ENCODE measurements around the gene FZD7.

Gene FZD7

DNA sequence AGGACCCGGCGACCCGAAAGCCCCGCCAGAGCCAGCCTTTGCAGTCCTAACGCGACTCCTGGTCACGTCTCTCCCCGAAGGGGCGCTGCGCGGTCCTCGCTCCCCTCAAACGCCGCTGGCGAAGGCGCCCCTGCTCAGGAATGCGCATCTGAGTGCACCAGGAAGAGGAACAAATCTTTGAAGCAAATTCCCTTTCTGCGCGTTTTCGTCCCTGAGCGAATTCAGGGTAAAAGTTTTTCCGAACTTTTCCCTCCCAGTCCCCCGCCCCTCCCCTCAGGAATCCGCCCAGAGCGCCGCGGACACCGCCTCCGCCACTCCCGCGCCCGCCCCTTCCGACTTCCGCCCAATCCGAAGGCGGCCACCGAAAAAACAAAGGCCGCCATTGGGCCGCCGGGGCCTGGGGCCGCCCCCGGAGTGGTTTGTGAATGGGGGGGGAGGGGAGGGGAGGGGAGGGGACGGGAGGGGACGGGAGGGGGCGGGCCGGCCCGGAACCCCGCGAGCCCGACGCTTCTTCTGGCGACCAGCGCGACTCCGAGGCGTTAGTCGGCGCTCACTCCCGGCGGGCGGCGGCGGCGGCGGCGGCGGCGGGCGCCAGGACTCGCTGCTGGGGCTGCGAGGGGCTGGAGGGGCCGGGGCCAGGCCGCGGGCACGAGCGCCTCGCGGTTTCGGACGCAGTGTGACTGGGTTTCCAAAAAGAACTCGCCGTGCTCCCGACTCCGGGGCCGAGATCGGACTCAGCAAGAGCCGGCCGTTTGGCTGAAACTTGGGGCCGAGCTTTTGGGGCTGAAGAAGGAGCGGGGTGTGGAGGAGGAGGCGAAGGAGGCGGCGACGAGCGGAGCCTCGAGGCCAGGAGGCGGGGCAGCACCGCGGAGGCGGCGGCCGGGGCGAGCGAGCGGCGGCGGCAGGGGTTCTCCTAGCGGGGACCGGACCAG is at the start of gene FZD7:
FZD7 (plus strand) TSS at position 539 of the 932 bp plus-strand sequence. CDS start 793 bp downstream, outside the sequence.
- FAIRE-seq: no peak

DNA sequence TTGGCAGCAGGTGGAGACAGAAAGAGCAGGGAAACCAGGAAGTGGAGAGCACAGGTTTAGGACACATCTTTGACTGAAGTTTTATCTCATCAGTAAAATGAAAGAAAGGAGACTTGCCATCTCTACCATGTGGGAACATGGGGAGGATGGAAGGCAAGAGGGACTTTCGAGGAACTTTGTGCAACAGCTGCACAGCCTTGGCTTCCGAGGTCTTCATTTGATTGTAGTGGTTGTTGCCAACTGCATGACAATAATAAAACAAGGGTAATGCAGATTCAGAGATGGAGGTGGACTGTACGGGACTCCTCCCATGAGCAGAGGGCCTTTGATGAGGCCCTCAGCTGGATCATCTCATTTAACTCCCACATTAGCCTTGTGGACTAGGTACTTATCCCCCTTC is 49.3 kb upstream of the FZD7 start:
- FAIRE-seq: no peak

DNA sequence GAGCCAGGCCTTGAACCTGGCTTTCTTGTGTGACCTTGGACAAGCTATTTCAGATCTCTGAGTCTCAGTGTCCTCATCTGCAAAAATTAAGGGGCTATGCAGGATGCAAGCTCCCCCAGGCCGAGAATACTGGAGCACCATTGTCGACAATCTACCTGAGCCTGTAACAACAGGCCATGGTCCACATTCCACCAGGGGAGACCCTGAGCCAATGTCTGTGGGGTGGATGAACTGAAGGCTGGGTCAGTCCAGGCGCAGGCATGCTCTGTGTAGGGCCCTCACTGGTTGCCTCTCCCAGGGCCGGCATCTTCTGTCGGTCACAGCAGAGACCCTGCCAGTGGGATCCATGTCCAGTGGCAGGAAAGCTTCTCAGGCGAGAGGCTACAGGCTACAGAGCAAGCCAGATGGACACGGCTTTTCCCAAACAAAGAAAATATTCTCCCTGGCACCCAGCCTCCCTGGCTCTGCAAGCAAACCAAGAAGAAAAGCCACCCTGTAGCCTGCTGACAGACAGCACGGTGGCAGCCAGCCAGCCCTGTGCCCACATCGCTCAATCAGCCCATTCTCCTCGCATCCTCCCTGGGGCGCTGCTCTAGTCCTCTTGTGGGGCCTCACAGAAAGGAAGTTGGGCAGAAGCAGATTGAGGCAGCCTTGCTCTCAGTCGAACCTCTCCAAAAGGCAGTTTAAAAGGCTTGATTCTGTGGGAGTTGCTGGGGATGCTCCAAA is 48.7 kb upstream of the FZD7 start:
- no peak for FAIRE-seq

DNA sequence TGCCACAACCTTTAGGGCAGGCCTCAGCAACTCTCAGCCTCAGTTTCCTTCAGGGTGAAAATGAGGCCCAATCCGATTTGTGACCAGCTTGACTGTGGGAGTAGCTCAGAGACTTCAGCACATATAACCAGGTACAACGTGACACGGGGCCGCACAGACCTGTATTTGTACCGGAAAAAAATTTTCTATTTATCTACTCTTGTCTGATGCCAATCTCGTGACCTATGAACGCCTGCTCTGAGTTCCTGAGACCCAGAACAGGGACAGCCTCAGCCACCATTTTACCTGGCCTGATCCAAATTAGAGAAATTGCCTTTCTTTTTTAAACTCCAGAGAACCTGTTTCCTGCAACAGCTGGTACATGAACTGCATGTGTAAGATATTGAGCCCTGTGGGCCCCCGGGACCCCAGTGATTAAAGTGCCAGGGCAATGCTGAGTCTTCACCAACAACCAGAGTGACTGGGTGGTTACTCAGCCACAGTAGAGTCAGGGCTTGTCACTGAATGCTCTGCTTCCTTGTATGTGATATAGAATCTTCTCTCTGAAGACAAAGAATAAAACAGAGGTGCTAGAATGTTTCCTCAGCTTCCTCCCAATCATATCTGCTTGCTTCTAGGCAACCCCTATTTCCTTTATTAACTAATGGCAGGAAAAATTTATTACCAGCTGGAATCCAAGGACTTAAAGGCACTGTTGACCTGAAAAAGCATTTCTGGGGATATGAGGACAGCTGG is 47.8 kb upstream of the FZD7 start:
- no peak for FAIRE-seq

DNA sequence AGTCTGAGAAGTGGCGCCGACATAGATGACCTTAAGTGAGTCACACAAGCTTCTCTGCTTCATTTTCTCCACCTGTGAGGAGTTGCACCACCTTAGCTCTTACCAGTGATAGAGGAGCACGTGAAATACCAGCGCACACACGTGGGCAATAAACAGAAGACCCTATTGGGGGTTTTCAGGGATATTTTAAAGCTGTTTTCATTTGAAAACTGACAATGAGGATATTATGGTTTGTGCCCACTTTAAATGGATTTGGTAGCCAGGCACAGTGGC is 47.3 kb upstream of the FZD7 start:
- FAIRE-seq: no peak

DNA sequence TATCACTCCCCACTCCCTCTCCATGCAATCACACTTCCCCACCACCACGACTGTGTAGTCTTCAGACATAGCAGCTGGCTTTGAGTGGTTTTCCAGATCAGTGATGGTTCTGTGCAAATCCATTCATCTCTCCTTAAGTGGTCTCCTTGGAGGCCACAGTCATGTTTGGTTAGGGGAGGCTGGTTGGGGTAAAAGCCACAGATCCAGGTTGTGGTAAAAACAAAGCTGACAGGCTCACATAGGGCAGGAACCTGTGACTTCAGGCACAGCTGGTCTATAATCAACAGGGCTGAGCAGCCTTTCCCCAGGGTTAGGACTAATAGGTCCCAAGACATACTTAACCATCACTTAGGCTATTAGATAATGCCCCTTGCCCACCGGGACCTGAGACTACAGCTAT is 46.2 kb upstream of the FZD7 start:
- FAIRE-seq: no peak

DNA sequence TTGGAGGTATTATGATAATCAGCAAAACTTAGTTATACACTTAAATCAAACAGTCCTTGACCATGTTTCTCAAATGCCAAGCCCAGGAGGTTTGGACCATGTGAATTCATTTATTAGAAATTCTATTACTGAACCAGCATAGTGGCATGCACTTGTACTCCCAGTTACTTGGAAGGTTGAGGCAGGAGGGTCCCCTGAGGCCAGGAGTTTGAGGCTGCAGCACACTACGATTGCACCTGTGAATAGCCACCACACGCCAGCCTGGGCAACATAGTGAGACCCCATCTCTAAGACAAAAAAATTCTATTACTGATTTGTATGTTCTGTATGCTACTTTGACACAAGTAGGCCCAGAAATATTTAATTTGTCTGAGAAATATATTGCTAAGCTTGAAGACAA is 43.6 kb upstream of the FZD7 start:
- FAIRE-seq: no peak

DNA sequence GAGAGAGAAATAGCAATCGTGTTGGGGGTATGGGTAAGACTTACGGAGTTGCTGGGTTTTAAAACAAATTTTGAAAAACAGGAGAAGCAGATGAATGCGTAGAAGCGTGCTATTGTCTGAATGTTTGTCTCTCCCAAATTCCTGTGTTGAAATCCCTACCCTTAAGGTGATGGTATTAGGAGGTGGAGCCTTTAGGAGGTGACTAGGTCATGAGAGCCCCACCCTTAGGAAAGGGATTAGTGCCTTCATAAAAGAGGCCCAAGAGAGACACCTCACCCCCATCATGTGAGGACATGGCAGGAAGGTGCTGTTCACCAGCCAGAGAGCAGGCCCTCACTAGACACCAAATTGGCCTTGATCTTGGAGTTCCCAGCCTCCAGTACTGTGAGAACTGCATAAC is 40.7 kb upstream of the FZD7 start:
- FAIRE-seq: no peak

DNA sequence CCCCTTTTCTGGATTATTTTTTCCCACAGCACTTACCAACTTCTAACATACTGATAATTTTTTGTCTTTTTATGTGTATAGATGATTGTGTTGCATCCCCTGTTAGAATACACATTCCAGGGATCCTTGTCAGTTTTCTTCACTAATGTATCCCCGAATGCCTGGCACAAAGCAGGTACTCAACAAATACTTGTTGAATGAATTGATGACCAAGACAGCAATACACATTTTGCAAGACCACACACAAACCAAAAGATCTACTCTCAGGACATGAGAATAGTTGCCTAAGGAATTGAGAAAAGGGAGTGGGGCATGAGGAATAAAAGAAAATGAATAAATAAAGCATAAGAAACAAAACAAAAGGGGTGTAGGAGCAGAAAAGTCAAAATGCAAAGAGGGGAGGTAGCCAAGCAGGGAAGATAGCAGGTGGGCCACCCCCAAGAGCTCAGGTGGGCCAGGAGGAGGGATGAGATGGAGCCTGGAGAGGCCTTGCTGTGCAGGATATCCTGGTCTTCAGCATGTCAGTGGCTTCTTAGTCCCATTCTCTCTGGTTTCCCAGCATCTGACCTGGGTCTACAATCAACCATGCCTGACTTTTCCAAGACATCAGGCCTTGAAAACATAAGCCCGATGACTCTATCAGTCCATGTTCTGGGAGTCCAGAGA is 38.5 kb upstream of the FZD7 start:
- no peak for FAIRE-seq

DNA sequence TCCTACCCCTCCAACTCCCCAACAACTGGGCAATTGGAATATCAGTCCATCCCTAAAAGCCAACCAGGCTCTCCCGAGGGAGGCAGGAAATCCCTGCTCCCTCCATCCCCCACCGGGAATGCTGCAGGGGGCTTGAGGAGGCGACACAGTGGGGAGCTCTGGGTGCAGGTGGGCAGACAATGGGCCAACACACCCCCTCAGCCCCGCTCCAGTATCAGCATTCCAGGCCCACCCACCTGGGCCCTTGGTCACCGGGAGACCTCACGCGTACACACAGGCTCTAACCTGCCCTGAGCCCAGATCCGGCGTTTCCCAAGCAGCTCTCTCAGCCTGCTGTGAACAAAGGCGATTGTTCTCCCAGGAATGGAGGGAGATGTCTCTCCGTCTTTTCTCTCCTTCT is 37.6 kb upstream of the FZD7 start:
- no peak for FAIRE-seq

DNA sequence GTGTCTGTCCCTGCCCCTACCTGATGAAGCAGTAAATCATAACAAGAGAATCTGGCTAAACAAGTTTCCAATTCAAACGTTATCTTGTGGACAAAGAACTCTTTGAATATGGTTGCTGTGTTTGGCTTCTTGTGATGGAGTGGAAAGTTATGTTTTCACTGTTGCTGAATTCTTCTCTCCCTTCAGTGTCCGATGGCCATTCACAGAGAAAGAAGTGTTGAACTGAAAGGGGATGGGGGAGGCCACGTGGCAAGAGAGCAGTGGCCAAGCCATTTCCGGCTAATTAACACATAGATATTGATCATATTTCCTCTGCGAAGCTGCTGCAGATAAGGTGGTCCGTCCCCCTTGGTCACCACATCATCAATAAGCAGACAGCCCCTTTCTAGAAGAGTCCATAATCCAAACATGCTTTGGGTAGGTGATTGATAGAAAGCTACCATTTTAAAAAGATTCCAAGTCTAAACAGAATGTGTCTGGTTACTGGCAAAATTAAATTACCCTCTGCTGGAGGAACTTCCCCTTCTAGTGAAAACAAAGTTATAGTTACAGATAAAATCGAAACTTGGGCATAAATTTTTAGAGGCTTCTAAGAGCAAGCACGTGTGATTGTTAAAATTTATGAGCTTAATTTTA is 36.9 kb upstream of the FZD7 start:
- no peak for FAIRE-seq

DNA sequence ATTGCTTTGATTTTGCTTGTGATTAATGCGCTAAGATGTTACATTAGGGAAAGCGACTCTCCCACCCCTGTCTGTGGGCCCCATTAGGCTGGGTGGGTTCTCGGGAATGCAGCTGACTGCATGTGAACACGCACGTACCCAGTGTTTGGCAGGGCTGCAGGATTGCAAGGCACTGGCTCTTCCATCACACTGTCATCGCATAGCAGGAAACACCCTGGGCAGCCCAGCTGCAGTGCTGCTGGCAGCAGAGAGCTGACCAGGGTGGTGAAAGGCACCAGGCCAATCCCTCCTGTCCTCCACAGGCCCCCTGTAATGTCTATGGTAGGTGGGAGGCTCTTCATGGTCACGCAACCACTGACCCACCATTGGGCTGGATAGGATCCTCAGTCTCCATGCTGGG is 34.4 kb upstream of the FZD7 start:
- no peak for FAIRE-seq

DNA sequence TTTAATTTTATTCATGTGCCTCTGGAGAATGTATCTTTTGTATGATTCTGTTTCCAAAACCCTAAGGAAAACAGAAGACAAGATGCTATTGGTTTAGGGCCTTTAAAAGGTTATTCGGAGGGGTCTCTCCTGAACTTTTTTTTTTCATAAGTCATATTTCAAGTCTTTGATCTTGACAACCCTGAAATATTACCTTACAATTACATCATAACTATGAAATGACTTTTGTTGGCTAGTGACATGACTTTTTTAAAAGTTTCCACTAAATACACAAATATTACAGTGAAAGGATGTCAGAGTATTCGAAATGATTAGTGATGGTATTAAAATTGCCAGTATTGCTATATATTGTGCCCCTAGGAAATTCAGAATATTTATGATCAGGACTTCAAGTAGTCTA is 31.8 kb upstream of the FZD7 start:
- no peak for FAIRE-seq

DNA sequence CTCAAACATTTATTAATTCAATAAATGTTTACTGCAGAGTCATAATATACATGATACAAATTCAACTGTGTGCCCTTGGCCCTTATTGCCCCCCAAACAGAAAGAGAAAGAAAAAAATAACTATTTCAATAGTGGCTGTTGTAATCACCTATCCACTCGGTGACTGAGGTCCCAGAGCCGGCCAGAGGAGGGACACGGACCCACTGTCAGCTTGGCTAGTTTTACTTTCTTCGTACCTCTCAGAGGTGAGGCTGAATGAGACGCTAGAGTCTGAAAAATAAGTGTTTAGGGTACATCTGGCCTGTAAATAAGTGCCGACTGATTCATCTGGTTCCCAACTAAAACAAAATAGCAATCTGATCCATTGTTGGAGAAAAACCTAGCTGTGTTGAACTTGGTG is 31.3 kb upstream of the FZD7 start:
- no peak for FAIRE-seq

DNA sequence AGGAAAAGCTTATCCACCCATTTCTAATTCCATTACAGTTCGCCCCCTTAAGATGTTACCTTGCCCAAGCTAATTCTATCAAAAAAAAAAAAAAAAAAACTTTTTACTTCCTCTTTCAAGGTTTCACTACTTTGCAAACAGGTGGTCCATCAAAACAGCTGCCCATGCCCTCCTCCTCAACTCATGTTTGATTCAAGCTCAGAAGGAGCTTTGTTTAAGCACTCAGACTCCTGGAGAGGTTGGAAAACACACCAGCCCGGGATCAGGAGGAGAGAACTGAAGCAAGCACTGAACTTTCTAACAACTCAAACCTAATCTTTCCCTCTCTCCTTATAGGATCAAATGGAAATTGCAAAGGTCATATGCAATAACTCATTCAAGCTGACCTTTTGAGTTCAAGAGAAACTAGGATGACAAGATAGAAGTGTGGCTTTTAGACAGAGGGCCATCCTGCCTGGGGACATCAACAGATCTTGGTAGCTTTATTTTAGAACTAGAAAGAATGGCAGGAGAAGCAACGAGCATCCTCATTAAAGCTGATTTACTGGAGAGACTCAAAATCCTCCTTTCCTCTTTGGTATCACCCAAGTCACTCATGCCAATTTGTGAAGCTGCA is 28.3 kb upstream of the FZD7 start:
- FAIRE-seq: no peak

DNA sequence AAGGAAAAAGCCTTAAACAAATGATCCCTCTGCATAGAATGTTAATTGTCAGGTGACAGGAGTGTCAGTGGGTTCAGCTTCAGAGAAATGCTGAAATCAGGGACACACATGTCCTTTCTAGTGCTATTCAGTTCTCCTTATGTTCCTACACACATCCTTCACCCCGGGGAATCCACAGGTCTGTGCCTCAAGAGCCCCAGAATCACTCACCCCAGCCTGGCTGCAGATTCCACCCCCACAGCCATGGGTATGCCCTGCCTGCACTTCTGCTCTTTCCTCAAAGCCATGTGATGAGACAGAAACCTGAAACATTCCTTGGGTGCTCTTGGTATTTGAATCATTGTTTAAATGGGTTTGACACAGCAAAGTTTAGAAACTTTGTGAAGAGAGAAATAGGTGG is 27.4 kb upstream of the FZD7 start:
- FAIRE-seq: no peak

DNA sequence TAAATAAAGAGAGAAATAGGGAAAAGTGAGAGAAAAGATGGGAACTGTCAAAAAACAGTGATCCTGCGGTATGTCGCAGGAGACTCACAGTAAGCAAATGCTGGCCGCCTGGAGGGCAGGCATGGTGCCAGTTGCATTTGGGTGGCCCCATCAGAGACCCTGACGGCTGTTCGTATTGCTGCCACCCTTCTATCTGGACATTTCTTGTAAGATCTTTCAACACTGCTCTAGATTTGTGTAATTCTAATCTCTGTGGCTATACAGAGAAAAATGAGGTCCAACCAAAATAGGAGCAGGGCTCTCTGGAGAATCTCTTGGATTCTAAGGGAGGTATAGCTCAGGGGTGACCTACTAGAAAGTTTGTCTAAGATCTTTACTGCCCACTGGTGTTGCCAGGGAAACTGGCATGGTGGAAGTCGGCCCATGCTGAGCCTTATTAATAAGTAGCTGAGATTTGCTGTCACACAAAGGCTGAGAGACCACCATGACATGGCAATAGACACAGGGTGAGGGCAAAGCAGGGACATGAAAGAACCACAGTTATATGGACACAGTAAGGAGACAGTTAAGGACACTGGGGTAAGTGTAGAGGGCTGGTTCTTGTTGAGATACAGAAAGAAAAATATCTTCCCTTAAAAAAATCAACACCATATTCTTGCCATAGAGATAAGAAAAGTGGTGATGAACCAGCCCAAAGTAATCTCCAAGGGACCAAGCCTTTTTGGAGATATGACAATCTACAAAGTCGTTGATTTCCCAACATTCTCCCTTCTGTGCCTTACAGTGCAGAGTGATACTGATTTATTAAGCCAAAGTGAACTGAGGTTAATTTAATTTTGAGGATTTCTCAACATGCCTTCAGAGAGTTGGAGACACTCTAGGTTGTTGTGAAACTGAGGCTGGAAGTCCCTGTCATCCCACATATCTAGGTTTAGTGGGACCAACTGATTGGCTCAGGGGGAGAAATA is 26.4 kb upstream of the FZD7 start:
- FAIRE-seq: no peak

DNA sequence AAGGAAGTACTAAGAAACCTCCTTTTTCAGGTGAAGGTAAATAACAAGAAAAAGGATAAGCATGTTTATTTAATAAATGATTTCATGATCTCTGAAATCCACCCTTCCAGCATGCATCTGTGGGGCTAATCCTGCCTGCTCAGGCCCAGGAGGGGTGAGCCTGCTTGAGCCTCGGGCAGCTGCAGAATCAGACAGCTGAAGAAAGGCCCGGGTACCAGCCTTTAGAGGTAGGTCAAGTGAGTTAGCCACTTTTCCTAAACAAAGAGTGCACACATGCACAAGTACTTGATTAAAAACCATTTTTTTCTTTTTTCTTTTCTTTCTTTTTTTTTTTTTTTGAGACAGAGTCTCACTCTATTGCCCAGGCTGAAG is 25.7 kb upstream of the FZD7 start:
- FAIRE-seq: no peak

DNA sequence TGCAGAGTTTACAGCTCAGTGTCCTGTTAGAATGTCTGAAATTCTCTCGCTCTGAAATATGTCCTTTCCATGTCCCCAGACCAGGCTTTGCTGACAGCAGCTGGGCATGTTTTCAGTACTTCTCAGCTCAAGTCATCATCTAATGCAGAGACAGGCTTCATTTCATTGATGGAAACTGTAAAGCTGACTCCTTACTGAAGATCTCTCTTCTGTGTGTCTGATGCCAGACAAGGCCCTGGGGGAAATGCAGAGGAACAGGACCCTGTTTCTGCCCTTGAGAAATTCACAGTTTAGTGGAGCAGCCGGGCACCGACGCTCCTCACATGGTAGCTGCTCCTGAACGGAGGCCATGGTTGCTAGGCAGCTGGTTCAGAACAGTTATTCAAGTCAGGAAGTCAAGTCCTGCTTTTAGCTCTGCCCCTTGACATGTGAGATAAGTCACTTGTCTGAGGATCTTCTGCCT is 24.6 kb upstream of the FZD7 start:
- no peak for FAIRE-seq

DNA sequence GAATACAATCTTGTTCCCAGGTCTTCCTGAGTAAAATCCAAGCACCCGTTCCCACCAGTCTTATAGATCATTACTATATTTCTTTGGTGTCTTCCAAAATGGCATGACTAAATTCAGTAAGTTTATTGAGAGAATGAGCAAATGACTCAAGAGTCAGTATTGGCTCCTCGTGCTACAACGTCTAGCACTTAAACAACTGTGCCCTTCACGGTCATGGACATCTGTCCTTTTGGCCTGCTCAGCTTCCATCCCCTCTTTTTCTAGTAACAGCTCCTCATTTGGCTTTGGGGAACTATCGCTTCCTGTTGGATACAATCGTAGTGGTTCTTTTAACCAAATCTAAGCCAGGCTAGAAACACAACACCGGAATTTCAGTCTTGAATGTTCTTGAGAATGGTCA is 24.1 kb upstream of the FZD7 start:
- FAIRE-seq: no peak

DNA sequence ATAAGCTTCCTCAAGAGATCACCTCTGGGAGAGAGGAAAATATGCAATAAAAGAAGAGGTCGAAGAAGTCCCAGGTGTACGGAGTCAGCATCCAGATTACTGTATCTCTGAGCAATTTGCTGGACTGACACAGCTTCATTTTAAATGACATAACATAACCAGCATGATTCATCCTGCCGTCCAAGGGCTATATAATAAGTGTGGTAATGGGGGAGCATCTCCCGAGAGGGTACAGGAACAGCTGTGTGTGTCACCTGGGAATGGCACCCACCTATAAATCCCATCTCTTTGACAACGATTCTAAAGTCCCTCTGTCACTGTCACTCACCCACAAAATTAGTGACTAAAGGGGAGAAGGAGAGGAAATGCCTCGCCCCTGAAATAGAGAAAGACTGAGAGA is 19.3 kb upstream of the FZD7 start:
- no peak for FAIRE-seq

Measured in colon (tissue), 2 donors.